ENCODE results near the gene UBTF. TPM values are rescaled to one million over a fixed set of nuclear protein-coding genes. Genes with fewer than 3 reads are reported as not detected.
A peak's percentile ranks its signal among the peaks of the same experiment; 100 is the strongest.

UBTF gene
- total and polyA plus RNA-seq, 2 of the 4 experiments (the other 2 are of a cell fraction) = 29.7 to 42.1 TPM

GRCh38 chr17:44229090-44229489, 9.6 kb upstream of the UBTF start:
- dilution Hi-C loops (cut with HindIII; ENCODE audit: low sequenced_read_pairs, unreplicated experiment) (no loop called here), in situ Hi-C loops (cut with MboI; ENCODE audit: low sequenced_read_pairs) (no loop called here), intact Hi-C loops (cut with micrococcal nuclease) (no loop called here)
- Histone ChIP-seq H3K27ac (ENCODE audit: insufficient read depth, low read length) (no peak overlapping the region), H3K56ac (ENCODE audit: extremely low read depth, insufficient read depth, low read length) (no peak overlapping the region), H3K9me3 (ENCODE audit: control insufficient read depth, insufficient read depth, low read length) (no peaks in the 10 kb centered on the region), H3K4ac (ENCODE audit: low read depth, low read length) (no peak overlapping the region), H2BK5ac (ENCODE audit: low read depth, low read length, poor library complexity, severe bottlenecking) (no peak overlapping the region), H2AK5ac (ENCODE audit: low read depth, low read length) (no peak overlapping the region), H3K23ac (ENCODE audit: low read depth, low read length) (no peak overlapping the region), H4K8ac (ENCODE audit: low read depth in 2 of 2, low read length in 2 of 2) (no peak overlapping the region), H3K14ac (replicated peaks; ENCODE audit: low read depth, low read length) (no peak overlapping the region), H3K36me3 (ENCODE audit: control insufficient read depth, insufficient read depth, low read length) (no peaks in the 10 kb centered on the region), H3K4me1 (ENCODE audit: control insufficient read depth, insufficient read depth, low read length) (no peaks in the 10 kb centered on the region), H4K5ac (ENCODE audit: low read depth, low read length) (no peak overlapping the region), H3K4me2 (ENCODE audit: low read depth, low read length) (no peak overlapping the region), H3K4me3 (ENCODE audit: insufficient read depth, low read depth, low read length) (no peak overlapping the region), H2BK15ac (ENCODE audit: low read depth, low read length) (no peak overlapping the region), H4K91ac (ENCODE audit: insufficient read depth, low read depth, low read length) (no peak overlapping the region), H2BK20ac (ENCODE audit: low read depth, low read length) (no peak overlapping the region), H2AK9ac (replicated peaks; ENCODE audit: low read depth, low read length, poor library complexity) (peak overlapping the region; percentile 42), H3K18ac (ENCODE audit: low read depth, low read length) (no peak overlapping the region), H3K27me3 (ENCODE audit: control insufficient read depth, insufficient read depth, low read length) (peaks cover 18% of the 10 kb centered on the region; the same call in 1 of the 2 replicates), H4K20me1 (ENCODE audit: insufficient read depth, low read length) (no peaks in the 10 kb centered on the region), H3K79me1 (ENCODE audit: low read depth in 1 of 2, low read length in 2 of 2) (no peaks in the 10 kb centered on the region), H2BK120ac (ENCODE audit: low read depth, low read length) (no peak overlapping the region), H3K9ac (ENCODE audit: low read depth, low read length) (no peak overlapping the region), H2AFZ (replicated peaks; ENCODE audit: low read length, poor library complexity) (no peak overlapping the region), H3K9me1 (ENCODE audit: insufficient read depth, low read length) (no peaks in the 10 kb centered on the region)
- TF ChIP-seq FOS (IDR thresholded peaks at IDR 0.05; ENCODE audit: low read depth, low read length) = no peak
- no peak for TF ChIP-seq RAD21 (IDR thresholded peaks at IDR 0.05; ENCODE audit: low read length)
- no peak for TF ChIP-seq BHLHE40 (IDR thresholded peaks at IDR 0.05; ENCODE audit: low read depth, low read length)
- TF ChIP-seq MAZ (IDR thresholded peaks at IDR 0.05; ENCODE audit: borderline replicate concordance, low read depth, low read length) = no peak
- DNase-seq (no peak), ATAC-seq (ENCODE audit: low read depth) (no peak)
- POLR2A ChIA-PET (ENCODE audit: unreplicated experiment) = interaction anchor here (1.0 kb wide), 1 partner anchor 8 kb away, joined by 8 read pairs; no protein-coding TSS in a partner anchor
- no TSS peak for BruUV-seq (replicated peaks)
- WGBS, 2 experiments (ENCODE audit: extremely low coverage in 2 of 2, insufficient read length in 1 of 2) = 76% methylated on average over 5 of the region's 6 CpGs; no CpG with 5 or more reads in 1 of the 2 experiments
- CTCF ChIA-PET = no interaction called here

Measured in IMR-90 (cell line).